K562 (cell line): ENCODE results near the gene PYM1. TPM values are rescaled to one million over a fixed set of nuclear protein-coding genes. Genes with fewer than 3 reads are reported as not detected.
A peak's percentile ranks its signal among the peaks of the same experiment; 100 is the strongest.

ENCODE experiments used
- ETV1 ChIP-seq: fragments of 450-650 bp; conservative IDR thresholded peaks from 2 replicates; pipeline ENCODE4 v1.6.1; 2016; ENCODE audit warnings: missing genetic modification characterization, control low read depth, low read depth, missing compliant biosample characterization
- HDAC3 ChIP-seq: fragments of 450-650 bp; IDR thresholded peaks from 2 replicates; pipeline ENCODE4 v1.6.1; 2018; ENCODE audit warnings: borderline replicate concordance, mild to moderate bottlenecking, moderate library complexity; ENCODE audit not compliant: partially characterized antibody
- ID3 ChIP-seq, 2 experiments: fragments of 250-450 bp in 1 of 2; fragments of 450-650 bp in 1 of 2; sonication (Bioruptor Pico) in 1 of 2; IDR thresholded peaks; 2 replicates each; pipeline versions ENCODE4 v1.6.1 to v1.8.0; 2016 to 2021; ENCODE audit warnings: mild to moderate bottlenecking in 2 of 2, moderate library complexity in 2 of 2, missing compliant biosample characterization in 1 of 2, missing genetic modification characterization in 1 of 2
- MTA1 ChIP-seq: fragments of 450-650 bp; IDR thresholded peaks from 2 replicates; pipeline ENCODE4 v1.6.1; 2017; ENCODE audit warnings: borderline replicate concordance
- NFATC3 ChIP-seq: fragments of 450-650 bp; IDR thresholded peaks from 2 replicates; pipeline ENCODE4 v1.6.1; 2017; ENCODE audit warnings: mild to moderate bottlenecking
- NFYB ChIP-seq: IDR thresholded peaks from 2 replicates; pipeline ENCODE4 v1.6.1; 2011; ENCODE audit warnings: mild to moderate bottlenecking, moderate library complexity; ENCODE audit not compliant: insufficient read length; ENCODE audit errors: extremely low read depth
- NRF1 ChIP-seq, 2 experiments: fragments of 450-650 bp; IDR thresholded peaks in 1 of 2; conservative IDR thresholded peaks in 1 of 2; 2 replicates each; pipeline ENCODE4 v1.6.1; 2014; ENCODE audit warnings: mild to moderate bottlenecking in 2 of 2
- PBX2 ChIP-seq, 2 experiments: IDR thresholded peaks in 1 of 2; conservative IDR thresholded peaks in 1 of 2; 2 replicates each; pipeline ENCODE4 v1.6.1; 2016; ENCODE audit warnings: low read depth in 2 of 2, mild to moderate bottlenecking in 1 of 2, missing compliant biosample characterization in 1 of 2, missing genetic modification characterization in 1 of 2, moderate library complexity in 1 of 2
- PHTF2 ChIP-seq: fragments of 250-450 bp; sonication (Bioruptor Pico); IDR thresholded peaks from 2 replicates; pipeline ENCODE4 v1.5.0; 2021; ENCODE audit warnings: mild to moderate bottlenecking
- RBM22 ChIP-seq: fragments of 200-400 bp; formaldehyde crosslinking; IDR thresholded peaks from 2 replicates; pipeline ENCODE4 v1.6.1; 2018; ENCODE audit warnings: low read length, low read depth; ENCODE audit not compliant: poor library complexity, severe bottlenecking
- SMC3 ChIP-seq: conservative IDR thresholded peaks from 2 replicates; pipeline ENCODE4 v1.6.1; 2011; ENCODE audit warnings: low read depth, low read length, improper control_type of control experiment; ENCODE audit not compliant: insufficient read depth
- YY1 ChIP-seq, 3 experiments: IDR thresholded peaks; 2 replicates each; pipeline ENCODE4 v1.6.1; 2011; ENCODE audit warnings: low read length in 2 of 3, mild to moderate bottlenecking in 2 of 3, moderate library complexity in 2 of 3, borderline replicate concordance in 1 of 3, control low read depth in 1 of 3, low read depth in 1 of 3; ENCODE audit not compliant: insufficient read depth in 3 of 3, insufficient replicate concordance in 2 of 3, control insufficient read depth in 1 of 3, insufficient read length in 1 of 3; ENCODE audit errors: extremely low read depth in 1 of 3
- ZBTB17 ChIP-seq: fragments of 450-650 bp; formaldehyde crosslinking; IDR thresholded peaks from 2 replicates; pipeline ENCODE4 v1.4.0; 2020; ENCODE audit warnings: mild to moderate bottlenecking
- ZNF408 ChIP-seq: fragments of 250-450 bp; sonication (Bioruptor Pico); IDR thresholded peaks from 2 replicates; pipeline ENCODE4 v1.4.0; 2020; ENCODE audit warnings: low read depth, mild to moderate bottlenecking, moderate library complexity
- ZNF561 ChIP-seq: fragments of 450-650 bp; formaldehyde crosslinking; conservative IDR thresholded peaks from 2 replicates; pipeline ENCODE4 v1.4.0; 2020; ENCODE audit warnings: mild to moderate bottlenecking, moderate library complexity
- ZNF584 ChIP-seq: fragments of 200-800 bp; sonication (Bioruptor generic); IDR thresholded peaks from 2 replicates; pipeline ENCODE4 v1.6.1; 2016; ENCODE audit warnings: low read depth, mild to moderate bottlenecking, missing genetic modification characterization, missing compliant biosample characterization
- ZSCAN29 ChIP-seq: fragments of 450-650 bp; IDR thresholded peaks from 2 replicates; pipeline ENCODE4 v1.6.1; 2017
- polyA plus RNA-seq, 8 experiments: library from polyadenylated mRNA; depleted of rRNA in 4 of 8; stranded (reverse) in 5 of 8; unstranded in 3 of 8; fragments of >200 nt; fragmentation: Nextera tagmentation in 2 of 8; fragmentation: Illumina TruSeq in 1 of 8; extraction: Ambion mirVana in 2 of 8; extraction: Trizol in 1 of 8; gene quantifications; 2 replicates each; pipeline versions ENCODE4 v1.2.1 to v1.2.3, GENCODE V29; 2011 to 2014; ENCODE audit warnings: inconsistent platforms in 1 of 8, missing spikeins in 1 of 8
- total RNA-seq, 7 experiments: library from RNA; depleted of rRNA in 6 of 7; stranded (reverse); fragments of >200 nt in 6 of 7; fragmentation: Illumina TruSeq in 2 of 7; extraction: Trizol in 2 of 7; gene quantifications; 2 replicates each; pipeline versions ENCODE4 v1.2.1 to v1.2.3, GENCODE V29; 2011 to 2021; ENCODE audit warnings: low replicate concordance in 1 of 7
- TF ChIP-seq, protein P1 (sequence below), 3 experiments: fragments of 200-800 bp in 1 of 3; fragments of 250-450 bp in 1 of 3; fragments of 450-650 bp in 1 of 3; sonication (Bioruptor Pico) in 1 of 3; sonication (Bioruptor generic) in 1 of 3; formaldehyde crosslinking in 1 of 3; IDR thresholded peaks; 2 replicates each; pipeline versions ENCODE4 v1.6.1 to v1.8.0; 2016 to 2022; ENCODE audit warnings: mild to moderate bottlenecking in 2 of 3, missing genetic modification characterization in 2 of 3, missing compliant biosample characterization in 1 of 3, moderate library complexity in 1 of 3

The PYM1 gene
- total and polyA plus RNA-seq, 9 of the 15 experiments (the other 6 are each of a cell fraction or from before 2014, with no cell fraction given): 29.0 to 51.3 (median 34.1) TPM

DNA sequence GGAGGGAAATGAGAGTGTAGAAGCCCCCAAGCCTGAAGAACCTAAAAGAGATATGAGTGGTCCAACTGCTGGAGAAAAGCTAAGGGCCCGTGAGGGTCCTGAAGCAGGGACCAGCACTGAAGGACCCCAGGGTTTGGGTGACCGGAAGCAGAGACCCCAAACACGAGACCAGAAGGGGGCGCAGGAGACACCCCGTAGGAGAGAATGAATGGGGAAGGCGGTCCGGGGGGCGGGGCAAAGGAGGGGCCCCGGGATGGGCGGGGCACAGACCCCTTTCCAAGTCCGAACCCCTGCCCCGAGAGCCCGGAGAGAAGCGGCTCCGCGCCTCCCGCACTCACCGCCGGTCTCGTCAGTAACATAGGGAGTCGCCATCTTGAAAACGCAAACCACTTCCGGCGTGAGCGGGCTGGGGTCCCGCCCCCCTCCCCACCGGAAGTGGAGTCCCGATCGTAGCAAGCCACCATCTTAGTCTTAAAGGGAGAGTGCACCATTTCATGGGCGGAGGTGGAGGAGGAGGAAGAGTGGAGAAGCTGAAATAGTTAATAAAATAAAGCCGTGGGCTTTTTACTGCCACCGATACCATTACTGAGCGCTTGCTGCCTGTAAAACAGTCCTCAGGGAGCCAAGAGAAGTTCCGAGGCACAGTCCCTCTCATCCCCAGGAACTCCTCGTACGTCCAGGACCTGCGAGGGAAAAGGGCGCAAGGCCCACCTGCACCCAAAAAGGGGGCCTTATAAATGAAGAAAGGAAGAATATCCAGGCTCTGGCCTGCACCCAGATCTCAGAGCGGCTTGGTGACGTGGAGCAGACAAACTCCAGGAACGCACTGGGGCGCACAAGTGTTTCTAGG lies 731 bp downstream of the PYM1 start (continued):
- TF ChIP-seq ZNF584 (CRISPR knock-in tag) (no peak), SMC3 (peak; percentile 38; the same call in 1 of the 2 replicates), ZNF408 (CRISPR knock-in tag) (no peak), PBX2 (CRISPR knock-in tag; IDR thresholded peaks at IDR 0.05; ENCODE audit: low read depth) (no peak), PBX2 (tag; conservative IDR thresholded peaks at IDR 0.05; ENCODE audit: low read depth) (no peak), MTA1 (peak; percentile 73; the same call in 1 of the 2 replicates), NFATC3 (peak; percentile 76; the same call in 1 of the 2 replicates), YY1 (IDR thresholded peaks at IDR 0.05; ENCODE audit: borderline replicate concordance in 1 of 3, control insufficient read depth in 1 of 3, extremely low read depth in 1 of 3, insufficient read depth in 3 of 3, insufficient read length in 1 of 3, insufficient replicate concordance in 2 of 3, low read depth in 1 of 3, low read length in 2 of 3) (peak; percentile 83 to 96 (median 96)), ID3 (CRISPR knock-in tag; IDR thresholded peaks at IDR 0.05) (no peak), ID3 (tag; IDR thresholded peaks at IDR 0.05) (no peak), RBM22 (no peak), NRF1 (conservative IDR thresholded peaks at IDR 0.05 in 1 of 2, IDR thresholded peaks at IDR 0.05 in 1 of 2) (no peak; a peak in 1 of 4 replicates), HDAC3 (peak; percentile 56), PHTF2 (no peak), NFYB (no peak), ZSCAN29 (no peak), ETV1 (tag) (peak; percentile 99), ZNF561 (0 out of 2 replicates have a peak, but pooled peaks have one; percentile 13), ZBTB17 (CRISPR knock-in tag) (0 out of 2 replicates have a peak, but pooled peaks have one; percentile 12)
- TF ChIP-seq, protein P1, sequence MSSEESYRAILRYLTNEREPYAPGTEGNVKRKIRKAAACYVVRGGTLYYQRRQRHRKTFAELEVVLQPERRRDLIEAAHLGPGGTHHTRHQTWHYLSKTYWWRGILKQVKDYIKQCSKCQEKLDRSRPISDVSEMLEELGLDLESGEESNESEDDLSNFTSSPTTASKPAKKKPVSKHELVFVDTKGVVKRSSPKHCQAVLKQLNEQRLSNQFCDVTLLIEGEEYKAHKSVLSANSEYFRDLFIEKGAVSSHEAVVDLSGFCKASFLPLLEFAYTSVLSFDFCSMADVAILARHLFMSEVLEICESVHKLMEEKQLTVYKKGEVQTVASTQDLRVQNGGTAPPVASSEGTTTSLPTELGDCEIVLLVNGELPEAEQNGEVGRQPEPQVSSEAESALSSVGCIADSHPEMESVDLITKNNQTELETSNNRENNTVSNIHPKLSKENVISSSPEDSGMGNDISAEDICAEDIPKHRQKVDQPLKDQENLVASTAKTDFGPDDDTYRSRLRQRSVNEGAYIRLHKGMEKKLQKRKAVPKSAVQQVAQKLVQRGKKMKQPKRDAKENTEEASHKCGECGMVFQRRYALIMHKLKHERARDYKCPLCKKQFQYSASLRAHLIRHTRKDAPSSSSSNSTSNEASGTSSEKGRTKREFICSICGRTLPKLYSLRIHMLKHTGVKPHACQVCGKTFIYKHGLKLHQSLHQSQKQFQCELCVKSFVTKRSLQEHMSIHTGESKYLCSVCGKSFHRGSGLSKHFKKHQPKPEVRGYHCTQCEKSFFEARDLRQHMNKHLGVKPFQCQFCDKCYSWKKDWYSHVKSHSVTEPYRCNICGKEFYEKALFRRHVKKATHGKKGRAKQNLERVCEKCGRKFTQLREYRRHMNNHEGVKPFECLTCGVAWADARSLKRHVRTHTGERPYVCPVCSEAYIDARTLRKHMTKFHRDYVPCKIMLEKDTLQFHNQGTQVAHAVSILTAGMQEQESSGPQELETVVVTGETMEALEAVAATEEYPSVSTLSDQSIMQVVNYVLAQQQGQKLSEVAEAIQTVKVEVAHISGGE (CRISPR knock-in tag; IDR thresholded peaks at IDR 0.05): 0 out of 6 replicates have a peak, but pooled peaks of 1 of the 3 experiments have one; percentile 24
